Spleen (tissue), 7 donors: ENCODE measurements around the gene GABRA5.

Source experiments
- CTCF ChIP-seq, 11 experiments: fragments of 200-600 bp in 7 of 11; fragments of 450-650 bp in 4 of 11; sonication (generic) in 4 of 11; IDR thresholded peaks in 8 of 11; conservative IDR thresholded peaks in 3 of 11; 1 replicate in 7 of 11; 2 replicates in 4 of 11; pipeline versions ENCODE4 v1.4.0 to v1.8.0; 2016 to 2021; ENCODE audit warnings: antibody characterized with exemption in 11 of 11, inconsistent platforms in 4 of 11, mild to moderate bottlenecking in 1 of 11
- POLR2A ChIP-seq, 3 donors: fragments of 450-650 bp; IDR thresholded peaks; one replicate each; pipeline ENCODE4 v1.5.1; 2017; ENCODE audit warnings: antibody characterized with exemption in 3 of 3, mild to moderate bottlenecking in 1 of 3
- POLR2AphosphoS5 ChIP-seq, 3 donors: sonication (generic); formaldehyde crosslinking; IDR thresholded peaks; one replicate each; pipeline ENCODE4 v1.5.1; 2017; ENCODE audit warnings: antibody characterized with exemption in 3 of 3
- donor health status: DM: no; HTN: no; CAD: no; lungs with moderate emphysema.
- donor health status: DM: no; HTN: no; CAD: no.
- donor health status: DM: no; HTN: no; CAD: no.

- no peak for TF ChIP-seq CTCF (IDR thresholded peaks at IDR 0.05 in 8 of 11, conservative IDR thresholded peaks at IDR 0.05 in 3 of 11)
- no peak for TF ChIP-seq POLR2A (IDR thresholded peaks at IDR 0.05)
- TF ChIP-seq POLR2AphosphoS5 (IDR thresholded peaks at IDR 0.05), result no peak
These were observed 12.8 kb downstream of the GABRA5 start for GRCh38 chr15:26879706-26880105.
